Measurements from ENCODE around the gene BICRA.
"Not testable (repeated sequence)": the region's sequence is repeated elsewhere in the genome, so short reads cannot be mapped to it uniquely, and the experiment has no call there.

The BICRA gene

DNA sequence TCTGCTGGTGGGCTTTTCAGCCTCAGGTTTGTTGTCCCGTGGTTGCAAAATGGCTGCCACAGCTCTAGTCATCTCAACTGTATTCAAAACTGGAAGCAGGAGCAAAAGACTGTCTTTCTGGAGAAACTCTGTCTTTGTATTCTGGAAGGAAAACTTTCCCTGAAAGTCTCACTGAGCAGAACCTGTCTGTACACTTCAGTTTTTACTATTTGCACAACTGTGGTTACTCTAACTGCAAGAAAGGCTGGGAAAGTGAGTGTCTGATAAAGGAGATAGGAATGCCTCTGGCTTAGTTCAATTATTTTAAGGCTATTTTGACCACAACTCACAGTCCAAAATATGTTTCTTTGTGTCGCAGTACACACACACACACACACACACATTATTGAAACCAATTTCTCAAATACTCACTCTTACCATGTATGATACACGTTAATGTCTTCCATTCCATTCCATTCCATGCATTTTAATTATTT lies 54.5 kb downstream of the BICRA start:
- DNase-seq (ENCODE audit: low read depth, low spot score): no peak

DNA sequence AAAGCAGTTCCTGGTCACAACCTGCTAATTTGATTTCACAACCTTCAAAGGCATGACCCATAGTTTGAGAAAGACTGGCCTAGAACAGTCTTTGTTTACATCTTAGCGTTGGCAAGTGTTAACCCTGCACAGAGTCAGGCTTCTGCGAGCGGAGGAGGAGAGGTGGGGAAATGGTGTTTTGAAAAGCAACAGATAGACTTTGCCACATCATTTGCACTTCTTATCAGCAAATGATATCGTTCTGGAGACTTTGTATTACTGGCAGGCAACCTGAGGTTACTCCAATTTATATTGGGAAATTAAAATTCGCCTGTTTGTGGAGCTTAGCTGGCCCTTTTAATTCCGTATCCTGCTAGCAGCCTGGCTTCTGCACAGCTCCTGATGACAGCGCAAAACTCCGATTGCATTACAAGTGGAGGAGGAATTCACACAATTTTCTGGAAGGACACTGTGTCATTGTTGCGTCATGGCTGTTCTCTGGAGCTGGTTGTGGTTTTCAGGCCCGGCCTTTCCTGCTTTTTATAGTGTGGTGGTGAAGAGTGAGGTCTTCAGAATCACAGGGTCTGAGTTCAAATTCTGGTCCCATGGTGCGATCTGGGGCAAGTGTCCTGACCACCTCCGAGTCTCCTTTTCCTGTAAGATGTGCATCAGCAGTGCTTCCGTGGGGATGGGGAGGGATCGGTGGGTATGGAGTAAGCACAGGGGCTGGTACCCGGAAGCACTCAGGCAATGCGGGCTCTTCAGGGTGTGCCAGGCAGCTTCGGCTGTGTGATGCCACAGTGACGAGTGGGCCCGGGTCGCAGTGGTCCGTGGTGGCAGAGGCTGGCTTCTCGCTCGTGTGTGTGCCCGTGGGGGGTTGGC lies 55.2 kb downstream of the BICRA start:
- DNase-seq (ENCODE audit: low read depth, low spot score): no peak

DNA sequence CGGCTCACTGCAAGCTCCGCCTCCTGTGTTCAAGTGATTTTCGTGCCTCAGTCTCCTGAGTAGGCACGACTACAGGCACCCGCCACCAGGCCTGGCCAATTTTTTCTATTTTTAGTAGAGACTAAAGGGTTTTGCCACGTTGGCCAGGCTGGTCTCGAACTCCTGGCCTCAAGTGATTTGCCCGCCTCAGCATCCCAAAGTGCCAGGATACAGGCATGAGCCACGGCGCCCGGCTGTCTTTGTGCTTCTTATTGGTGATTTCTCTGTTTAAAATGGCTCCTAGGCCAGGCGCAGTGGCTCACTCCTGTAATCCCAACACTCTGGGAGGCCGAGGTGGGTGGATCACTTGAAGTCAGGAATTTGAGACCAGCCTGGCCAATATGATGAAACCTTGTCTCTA lies 59.6 kb downstream of the BICRA start:
- DNase-seq (ENCODE audit: low read depth, low spot score): not testable (repeated sequence)

DNA sequence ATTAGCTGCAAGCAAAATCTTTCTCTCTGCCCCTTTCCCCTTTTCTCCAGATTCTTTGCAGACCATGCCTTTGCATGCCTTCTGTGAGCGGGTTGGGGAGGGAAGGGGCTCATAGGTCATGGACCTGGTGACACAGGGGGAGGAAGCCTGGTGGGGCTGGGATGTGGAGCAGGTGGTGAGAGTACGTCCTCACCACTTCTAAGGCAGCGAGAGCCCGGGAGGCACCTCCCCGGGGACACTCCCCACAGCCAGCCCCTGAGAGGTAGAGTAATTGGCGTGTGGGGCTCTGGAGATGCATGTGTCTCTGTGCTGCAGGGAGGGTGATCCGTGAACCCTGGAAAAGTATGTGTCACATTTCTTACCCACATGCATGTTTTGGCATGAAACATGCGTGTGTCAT lies 61.8 kb downstream of the BICRA start:
- no peak for DNase-seq (ENCODE audit: low read depth, low spot score)

DNA sequence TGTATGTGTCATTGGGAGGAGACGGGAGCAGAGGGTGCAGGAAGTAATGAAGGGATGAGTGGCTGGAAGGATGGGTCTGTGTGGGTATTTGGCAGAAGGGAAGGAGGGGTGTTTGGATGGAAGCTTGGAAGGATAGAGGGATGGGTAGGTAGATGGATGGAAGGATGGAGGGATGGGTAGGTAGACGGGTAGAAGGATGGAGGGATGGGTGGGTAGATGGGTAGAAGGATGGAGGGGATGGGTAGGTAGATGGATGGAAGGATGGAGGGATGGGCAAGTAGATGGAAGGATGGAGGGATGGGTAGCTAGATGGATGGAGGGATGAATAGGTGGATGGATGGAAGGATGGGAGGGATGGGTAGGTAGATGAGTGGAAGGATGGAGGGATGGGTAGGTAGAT lies 62.6 kb downstream of the BICRA start:
- DNase-seq (ENCODE audit: low read depth, low spot score): no peak

DNA sequence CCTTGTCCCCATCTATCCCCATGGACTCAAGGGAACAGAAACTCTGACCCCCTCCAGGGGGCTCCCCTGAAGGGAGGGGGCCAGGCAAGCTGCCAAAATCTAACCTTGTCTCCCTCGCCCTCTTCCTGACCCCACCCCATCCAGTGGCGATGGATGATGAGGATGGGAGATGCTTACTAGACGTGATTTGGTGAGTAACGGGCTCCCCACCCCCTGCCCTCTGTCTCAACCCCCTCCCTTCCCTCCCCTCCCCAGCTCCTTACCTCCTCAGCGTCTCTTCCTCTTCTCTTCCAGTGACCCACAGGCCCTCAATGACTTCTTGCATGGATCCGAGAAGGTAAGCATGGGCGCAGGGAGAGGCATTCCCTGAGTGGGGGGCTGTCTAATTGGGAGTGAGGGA lies 64.5 kb downstream of the BICRA start:
- no peak for DNase-seq (ENCODE audit: low read depth, low spot score)

DNA sequence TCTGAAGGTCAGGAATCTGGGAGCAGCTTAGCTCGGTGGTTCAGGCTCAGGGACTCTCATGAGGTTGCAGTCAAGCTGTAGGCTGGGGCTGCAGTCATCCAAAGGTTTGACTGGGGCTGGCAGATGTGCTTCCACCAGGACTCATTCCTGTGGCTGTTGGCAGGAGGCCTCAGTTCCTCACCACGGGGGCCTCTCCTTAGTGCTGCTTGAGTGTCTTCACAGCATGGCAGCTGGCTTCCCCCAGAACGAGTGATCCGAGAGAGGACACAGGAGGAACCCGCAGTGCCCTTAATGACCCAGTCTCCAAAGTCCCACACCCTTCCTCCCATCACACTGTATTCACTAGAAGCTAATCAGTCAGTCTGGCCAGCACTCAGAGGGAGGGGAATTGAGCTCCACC lies 65.6 kb downstream of the BICRA start:
- DNase-seq (ENCODE audit: low read depth, low spot score): no peak

DNA sequence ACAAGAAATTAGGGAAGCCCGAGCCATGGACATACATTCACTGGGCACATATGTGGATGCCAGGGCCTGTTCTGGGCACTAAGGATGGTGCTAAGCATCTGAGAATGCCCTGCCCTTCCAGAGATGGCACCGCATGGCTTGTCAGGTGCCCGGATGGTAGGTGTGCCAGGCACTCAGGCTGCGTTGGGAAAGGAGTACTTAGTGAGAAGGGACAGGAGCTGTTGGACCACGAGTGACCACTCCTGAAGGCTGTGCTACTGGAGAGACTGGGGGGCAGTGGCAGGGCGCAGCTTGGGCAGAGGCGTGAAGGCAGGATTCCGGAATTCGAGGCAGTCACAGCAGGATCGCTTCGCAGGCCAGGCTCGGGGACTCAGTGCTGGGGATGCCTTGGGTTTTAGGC lies 66.3 kb downstream of the BICRA start:
- DNase-seq (ENCODE audit: low read depth, low spot score): no peak

DNA sequence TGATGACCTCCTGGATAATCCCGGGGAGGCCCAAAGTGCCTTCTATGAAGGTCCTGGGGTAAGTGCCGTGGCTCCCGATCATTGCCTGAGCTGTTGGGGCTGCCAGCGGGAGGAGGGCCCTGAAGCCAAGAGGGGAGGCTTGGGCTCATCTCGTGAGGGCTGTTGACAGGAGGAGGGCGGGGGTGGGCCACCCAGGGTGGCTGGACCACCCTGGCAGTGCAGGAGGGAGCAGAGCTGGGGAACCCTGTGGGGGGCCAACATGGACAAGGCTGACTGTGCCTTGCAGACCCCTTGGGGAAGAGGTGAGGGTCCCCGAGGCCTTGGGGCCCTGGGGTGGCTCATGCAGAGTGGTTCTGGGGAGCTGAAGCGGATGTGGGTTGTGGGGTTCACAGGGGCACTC lies 66.9 kb downstream of the BICRA start:
- DNase-seq (ENCODE audit: low read depth, low spot score): no peak

DNA sequence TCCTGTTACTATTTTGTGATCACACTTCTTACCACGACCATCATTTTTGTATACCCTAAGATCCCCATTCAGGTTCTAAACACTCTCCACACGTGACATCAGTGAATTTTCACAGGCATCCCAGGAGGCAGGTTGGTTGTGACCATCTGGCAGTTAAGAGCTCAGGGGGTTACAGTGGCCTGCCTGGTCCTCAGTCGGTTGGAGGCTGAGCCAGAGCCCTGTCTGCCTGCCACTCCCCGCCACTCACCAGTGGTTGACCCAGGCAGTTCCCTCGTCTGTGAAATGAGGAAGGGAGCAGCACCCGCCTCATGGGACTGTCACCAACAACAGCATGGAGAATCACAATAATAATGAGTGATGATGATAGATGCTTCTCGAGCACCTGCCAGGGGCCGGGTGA lies 67.9 kb downstream of the BICRA start:
- no peak for DNase-seq (ENCODE audit: low read depth, low spot score)

DNA sequence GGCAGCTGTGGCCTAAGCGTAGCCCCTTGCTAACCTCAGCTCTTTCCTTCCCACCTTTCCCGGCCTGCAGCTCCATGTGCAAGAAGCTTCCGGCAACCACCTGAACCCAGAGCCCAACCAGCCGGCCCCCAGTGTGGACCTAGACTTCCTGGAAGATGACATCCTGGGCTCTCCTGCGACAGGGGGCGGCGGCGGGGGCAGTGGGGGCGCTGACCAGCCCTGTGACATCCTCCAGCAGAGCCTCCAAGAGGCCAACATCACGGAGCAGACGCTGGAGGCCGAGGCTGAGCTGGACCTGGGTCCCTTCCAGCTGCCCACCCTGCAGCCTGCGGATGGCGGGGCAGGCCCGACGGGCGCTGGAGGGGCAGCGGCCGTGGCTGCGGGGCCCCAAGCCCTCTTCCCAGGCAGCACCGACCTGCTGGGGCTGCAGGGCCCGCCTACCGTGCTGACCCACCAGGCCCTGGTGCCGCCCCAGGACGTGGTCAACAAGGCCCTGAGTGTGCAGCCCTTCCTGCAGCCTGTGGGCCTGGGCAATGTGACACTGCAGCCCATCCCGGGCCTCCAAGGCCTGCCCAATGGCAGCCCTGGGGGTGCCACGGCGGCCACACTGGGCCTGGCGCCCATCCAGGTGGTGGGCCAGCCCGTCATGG lies 70.4 kb downstream of the BICRA start:
- no peak for DNase-seq (ENCODE audit: low read depth, low spot score)

DNA sequence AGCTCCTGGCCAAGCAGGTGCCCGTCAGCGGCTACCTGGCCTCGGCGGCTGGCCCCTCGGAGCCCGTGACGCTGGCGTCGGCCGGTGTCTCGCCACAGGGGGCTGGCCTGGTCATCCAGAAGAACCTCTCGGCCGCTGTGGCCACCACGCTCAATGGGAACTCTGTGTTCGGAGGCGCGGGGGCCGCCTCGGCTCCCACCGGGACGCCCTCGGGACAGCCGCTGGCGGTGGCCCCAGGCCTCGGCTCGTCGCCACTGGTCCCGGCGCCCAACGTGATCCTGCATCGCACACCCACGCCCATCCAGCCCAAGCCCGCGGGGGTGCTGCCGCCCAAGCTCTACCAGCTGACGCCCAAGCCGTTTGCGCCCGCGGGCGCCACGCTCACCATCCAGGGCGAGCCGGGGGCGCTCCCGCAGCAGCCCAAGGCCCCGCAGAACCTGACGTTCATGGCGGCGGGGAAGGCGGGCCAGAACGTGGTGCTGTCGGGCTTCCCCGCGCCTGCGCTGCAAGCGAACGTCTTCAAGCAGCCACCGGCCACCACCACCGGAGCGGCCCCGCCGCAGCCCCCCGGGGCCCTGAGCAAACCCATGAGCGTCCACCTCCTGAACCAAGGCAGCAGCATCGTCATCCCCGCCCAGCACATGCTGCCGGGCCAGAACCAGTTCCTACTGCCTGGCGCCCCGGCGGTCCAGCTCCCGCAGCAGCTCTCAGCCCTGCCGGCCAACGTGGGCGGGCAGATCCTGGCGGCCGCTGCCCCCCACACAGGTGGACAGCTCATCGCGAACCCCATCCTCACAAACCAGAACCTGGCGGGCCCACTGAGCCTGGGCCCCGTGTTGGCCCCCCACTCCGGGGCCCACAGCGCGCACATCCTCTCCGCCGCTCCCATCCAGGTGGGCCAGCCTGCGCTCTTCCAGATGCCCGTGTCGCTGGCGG lies 71.3 kb downstream of the BICRA start:
- DNase-seq (ENCODE audit: low read depth, low spot score): no peak

DNA sequence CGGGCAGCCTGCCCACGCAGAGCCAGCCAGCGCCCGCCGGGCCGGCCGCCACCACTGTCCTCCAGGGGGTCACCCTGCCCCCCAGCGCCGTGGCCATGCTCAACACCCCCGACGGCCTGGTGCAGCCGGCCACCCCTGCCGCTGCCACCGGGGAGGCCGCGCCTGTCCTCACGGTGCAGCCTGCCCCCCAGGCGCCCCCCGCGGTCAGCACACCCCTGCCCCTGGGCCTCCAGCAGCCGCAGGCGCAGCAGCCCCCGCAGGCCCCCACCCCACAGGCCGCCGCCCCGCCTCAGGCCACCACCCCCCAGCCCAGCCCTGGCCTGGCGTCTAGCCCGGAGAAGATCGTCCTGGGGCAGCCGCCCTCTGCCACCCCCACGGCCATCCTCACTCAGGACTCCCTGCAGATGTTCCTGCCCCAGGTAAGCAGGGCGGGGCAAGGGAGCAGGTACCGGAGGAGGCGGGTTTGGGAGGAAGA lies 72.0 kb downstream of the BICRA start:
- no peak for DNase-seq (ENCODE audit: low read depth, low spot score)

DNA sequence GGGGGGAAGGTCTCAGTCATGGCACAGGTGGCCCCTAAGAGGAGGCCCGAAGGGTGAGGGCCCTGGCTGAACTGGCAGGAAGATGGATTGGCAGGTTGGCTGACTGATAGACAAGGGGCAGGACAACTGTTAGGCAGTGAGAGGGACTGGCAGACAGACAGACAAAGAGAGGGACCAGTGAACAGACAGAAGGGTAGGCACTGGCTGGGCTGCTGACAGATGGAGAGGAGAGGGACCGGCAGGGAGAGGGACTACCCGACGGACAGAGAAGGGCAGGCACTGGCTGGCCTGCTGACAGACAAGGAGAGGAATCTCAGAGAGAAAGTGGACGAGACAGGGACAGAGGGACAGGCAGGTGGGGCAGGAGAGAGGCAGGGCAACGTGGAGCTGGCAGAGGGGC lies 72.5 kb downstream of the BICRA start:
- DNase-seq (ENCODE audit: low read depth, low spot score): no peak

DNA sequence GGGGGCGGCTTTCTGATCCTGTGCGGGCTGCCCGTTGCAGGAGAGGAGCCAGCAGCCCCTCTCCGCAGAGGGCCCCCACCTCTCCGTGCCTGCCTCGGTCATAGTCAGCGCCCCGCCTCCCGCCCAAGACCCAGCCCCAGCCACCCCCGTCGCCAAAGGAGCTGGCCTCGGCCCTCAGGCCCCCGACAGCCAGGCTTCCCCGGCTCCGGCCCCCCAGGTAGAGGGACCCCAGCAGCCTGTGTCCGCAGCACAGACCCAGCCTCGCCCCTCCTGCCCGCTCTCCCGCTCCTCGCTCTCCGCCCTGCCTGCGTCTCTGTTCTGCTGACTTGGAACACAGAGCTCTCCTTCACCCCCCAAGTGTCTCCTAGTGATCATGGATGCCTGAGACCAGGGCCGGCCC lies 73.0 kb downstream of the BICRA start:
- no peak for DNase-seq (ENCODE audit: low read depth, low spot score)

DNA sequence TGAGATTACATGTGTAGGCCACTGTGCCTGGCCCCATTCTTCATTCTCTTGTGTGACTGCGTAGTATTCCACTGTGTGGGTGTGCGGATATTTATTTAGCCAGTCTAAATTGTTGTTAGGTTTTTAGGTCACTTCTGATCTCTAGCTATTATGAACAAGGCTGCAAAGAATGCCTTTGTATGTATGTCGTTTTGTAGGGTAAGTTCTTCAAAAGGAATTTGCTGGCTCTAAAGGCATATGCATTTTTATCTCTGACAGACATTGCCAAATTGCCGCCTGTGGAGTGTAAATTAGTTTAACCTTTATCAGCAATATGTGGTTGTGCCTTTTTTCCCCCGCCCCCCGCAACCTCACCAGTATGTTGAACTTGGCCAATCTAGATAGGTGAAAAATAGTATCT lies 74.0 kb downstream of the BICRA start:
- no peak for DNase-seq (ENCODE audit: low read depth, low spot score)

DNA sequence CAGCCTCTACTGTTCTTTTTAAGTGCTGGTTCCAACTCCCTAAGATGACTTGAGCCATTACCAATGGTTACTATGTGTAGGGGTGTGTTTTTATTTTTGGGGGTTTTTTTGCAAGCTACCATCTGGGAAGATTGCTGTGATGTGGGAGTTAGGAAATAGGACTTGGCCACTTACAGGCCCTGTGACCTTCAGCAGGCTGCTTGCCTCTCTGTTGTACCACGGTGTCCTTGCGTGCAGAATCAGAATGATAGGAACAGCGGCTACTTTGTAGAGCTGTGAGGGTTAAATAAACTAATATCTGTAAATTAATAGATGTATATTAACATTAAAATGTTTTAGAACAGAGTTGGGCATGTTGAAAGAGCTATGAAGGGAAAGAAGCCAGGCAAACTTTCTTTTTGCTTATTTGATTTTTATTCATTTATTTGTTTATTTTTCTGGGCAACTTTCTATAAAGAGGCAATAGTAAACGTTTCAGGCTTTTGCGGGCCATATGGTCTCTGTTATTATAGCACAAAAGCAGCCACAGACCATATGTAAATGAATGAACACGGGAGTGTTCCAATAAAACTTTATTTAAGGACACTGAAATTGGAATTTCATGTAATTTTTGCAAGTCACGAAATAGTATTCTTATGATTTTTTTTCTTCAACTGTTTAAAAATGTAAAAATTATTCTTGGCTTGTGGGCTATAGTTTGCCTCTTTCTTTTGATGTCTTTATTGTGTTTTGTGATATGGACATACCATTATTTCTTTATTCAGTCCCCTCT lies 77.9 kb downstream of the BICRA start:
- DNase-seq (ENCODE audit: low read depth, low spot score): no peak

DNA sequence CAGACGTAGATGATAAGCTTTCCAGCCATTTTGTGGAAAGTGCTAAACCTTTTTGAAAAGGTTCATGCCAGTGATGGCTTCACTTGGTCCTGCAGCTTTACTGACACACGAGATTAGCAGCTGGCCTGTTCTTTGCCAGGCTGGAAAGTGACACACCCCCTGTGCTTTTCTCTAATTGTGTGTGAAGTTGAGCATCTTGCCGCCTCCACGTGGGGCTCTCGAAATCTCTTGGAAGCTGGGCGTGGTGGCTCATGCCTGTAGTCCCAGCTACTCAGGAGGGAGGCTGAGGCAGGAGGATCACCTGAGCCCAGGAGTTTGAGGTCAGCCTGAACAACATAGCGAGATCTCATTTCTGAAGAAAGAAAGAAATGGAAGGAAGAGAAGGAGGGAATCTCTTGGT lies 79.0 kb downstream of the BICRA start:
- no peak for DNase-seq (ENCODE audit: low read depth, low spot score)

DNA sequence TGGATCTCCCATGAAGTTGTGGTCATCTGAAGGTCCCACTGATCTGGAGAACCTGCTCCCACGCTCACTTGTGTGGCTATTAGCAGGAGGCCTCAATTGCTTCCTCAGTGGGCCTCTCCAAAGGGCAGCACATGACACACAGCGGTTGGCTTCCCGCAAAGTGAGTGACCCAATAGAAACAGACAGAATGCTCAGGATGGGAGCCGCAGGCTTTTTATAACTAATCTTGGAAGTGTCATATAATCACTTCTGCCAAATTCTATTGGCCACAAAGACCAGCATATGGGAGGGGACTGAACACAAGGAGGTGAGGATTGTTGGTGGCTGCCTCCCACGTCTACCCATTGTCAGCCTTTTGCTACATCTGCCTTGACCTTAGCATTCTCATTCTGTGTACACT lies 82.2 kb downstream of the BICRA start:
- no peak for DNase-seq (ENCODE audit: low read depth, low spot score)

DNA sequence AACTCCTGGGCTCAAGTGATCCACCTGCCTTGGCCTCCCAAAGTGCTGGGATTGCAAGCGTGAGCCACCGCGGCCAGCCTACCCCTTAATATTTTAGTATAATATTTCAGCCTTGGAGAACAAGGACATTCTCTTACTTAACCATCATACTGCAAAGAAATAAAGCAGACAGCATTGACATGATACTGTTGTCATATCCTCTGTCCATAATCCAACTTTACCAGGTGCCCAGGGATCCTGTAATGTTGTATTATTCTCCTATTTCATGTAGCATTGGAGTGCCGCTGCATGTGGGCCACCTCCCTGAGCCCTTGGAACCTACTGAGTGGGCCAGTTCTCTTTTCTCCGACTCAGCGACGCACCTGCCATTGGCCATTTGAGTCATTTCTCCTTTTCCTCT lies 82.8 kb downstream of the BICRA start:
- no peak for DNase-seq (ENCODE audit: low read depth, low spot score)

DNA sequence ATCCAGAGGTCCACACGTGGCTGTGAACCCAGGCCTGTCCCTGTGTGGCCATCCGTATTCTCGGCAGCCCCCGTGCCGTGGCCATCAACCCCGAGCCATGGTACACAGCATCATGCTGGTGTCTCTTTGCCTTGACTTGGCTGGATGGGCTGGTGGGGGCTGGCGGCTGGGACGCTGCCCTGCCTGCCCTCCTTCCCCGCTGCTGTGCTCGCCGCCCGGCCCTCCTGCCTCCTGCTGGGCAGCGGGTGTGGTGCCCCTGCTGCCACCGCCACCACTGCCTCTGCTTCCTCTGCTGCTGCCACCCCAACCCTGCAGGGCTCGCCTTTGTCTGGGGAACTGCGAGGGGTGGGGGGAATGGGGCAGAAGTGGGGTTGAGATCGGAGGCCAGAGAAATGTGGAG lies 84.6 kb downstream of the BICRA start:
- DNase-seq (ENCODE audit: low read depth, low spot score): no peak
